Mucosa of descending colon (tissue), 3 donors: Measurements from ENCODE around the gene PRKACB. TPM values are rescaled to one million over a fixed set of nuclear protein-coding genes. Genes with fewer than 3 reads are reported as not detected.

Source experiments
- ATAC-seq: fragments of 200-7000 bp; cut with Tn5 transposase; one replicate; pipeline ENCODE4 v1.9.1; 2020; ENCODE audit warnings: mild to moderate bottlenecking, moderate library complexity
- DNase-seq, 3 donors: peaks; one replicate each; pipeline ENCODE4 v3.0.0-alpha.2; 2020
- H3K36me3 ChIP-seq: fragments of 200-600 bp; one replicate; pipeline ENCODE4 v1.8.0; 2021; ENCODE audit warnings: low read depth, mild to moderate bottlenecking
- H3K4me1 ChIP-seq: fragments of 200-600 bp; one replicate; pipeline ENCODE4 v1.8.0; 2021; ENCODE audit warnings: low read depth, mild to moderate bottlenecking
- H3K4me3 ChIP-seq: fragments of 200-600 bp; one replicate; pipeline ENCODE4 v1.8.0; 2021; ENCODE audit warnings: mild to moderate bottlenecking
- H3K9me3 ChIP-seq: fragments of 200-600 bp; one replicate; pipeline ENCODE4 v1.8.0; 2021; ENCODE audit warnings: mild to moderate bottlenecking
- intact Hi-C, 2 donors: fragments of 100-400 bp; cut with DNase I in 1 of 2; cut with micrococcal nuclease in 1 of 2; formaldehyde crosslinking; loops; one replicate each; pipeline versions ENCODE4 v1.11.0 to v1.11.1; 2022; cut with DNase I, micrococcal nuclease
- total RNA-seq, 3 donors: library from RNA; stranded (reverse); fragmentation: NEBNext Ultra II Directional in 2 of 3; extraction: Animal tissue kit (Norgen Biotek cat#: 25700) in 2 of 3; gene quantifications; one replicate each; pipeline versions ENCODE4 v1.2.1 to v1.2.4, GENCODE V29; 2021 to 2023
- TF ChIP-seq, protein P1 (sequence below): fragments of 200-600 bp; IDR thresholded peaks from one replicate; pipeline ENCODE4 v1.8.0; 2022; ENCODE audit warnings: antibody characterized with exemption, mild to moderate bottlenecking
- donor health status: DM: no; HTN: no; CAD: no; lungs with moderate emphysema.
- donor health status: DM: no; HTN: no; CAD: no.
- donor health status: DM: no; HTN: yes; CAD: no.

PRKACB gene
- total RNA-seq, 3 donors from 2014 or later: 91.0 to 155 (median 99.3) TPM

DNA sequence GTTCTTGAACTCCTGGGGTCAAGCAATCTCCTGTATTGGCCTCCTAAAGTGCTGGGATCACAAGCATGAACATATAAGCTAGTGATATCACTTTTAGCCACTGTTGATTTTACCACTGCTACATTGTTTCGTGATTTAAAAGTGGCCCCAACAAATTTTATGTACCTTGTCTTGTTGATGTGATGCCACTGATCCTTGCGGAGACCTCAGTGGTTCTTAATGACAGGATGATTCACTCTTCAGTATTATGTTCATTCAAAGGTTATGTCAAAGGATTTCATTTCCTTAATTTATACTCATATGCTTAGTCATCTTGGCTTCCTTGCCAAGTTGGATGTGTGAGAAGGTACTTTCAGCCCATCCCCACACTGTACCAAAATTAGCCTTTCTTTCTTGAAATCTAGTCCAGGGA, 12.1 kb downstream of the PRKACB start:
- no peak for DNase-seq
- no peaks in the 10 kb centered on the region for H3K4me1 ChIP-seq
- H3K36me3 ChIP-seq: no peaks in the 10 kb centered on the region
- ATAC-seq: peak; percentile 91
- intact Hi-C loops: no loop called here
- H3K4me3 ChIP-seq: no peak overlapping the region
- TF ChIP-seq, protein P1, sequence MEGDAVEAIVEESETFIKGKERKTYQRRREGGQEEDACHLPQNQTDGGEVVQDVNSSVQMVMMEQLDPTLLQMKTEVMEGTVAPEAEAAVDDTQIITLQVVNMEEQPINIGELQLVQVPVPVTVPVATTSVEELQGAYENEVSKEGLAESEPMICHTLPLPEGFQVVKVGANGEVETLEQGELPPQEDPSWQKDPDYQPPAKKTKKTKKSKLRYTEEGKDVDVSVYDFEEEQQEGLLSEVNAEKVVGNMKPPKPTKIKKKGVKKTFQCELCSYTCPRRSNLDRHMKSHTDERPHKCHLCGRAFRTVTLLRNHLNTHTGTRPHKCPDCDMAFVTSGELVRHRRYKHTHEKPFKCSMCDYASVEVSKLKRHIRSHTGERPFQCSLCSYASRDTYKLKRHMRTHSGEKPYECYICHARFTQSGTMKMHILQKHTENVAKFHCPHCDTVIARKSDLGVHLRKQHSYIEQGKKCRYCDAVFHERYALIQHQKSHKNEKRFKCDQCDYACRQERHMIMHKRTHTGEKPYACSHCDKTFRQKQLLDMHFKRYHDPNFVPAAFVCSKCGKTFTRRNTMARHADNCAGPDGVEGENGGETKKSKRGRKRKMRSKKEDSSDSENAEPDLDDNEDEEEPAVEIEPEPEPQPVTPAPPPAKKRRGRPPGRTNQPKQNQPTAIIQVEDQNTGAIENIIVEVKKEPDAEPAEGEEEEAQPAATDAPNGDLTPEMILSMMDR: no peak
- H3K9me3 ChIP-seq: no peaks in the 10 kb centered on the region

DNA sequence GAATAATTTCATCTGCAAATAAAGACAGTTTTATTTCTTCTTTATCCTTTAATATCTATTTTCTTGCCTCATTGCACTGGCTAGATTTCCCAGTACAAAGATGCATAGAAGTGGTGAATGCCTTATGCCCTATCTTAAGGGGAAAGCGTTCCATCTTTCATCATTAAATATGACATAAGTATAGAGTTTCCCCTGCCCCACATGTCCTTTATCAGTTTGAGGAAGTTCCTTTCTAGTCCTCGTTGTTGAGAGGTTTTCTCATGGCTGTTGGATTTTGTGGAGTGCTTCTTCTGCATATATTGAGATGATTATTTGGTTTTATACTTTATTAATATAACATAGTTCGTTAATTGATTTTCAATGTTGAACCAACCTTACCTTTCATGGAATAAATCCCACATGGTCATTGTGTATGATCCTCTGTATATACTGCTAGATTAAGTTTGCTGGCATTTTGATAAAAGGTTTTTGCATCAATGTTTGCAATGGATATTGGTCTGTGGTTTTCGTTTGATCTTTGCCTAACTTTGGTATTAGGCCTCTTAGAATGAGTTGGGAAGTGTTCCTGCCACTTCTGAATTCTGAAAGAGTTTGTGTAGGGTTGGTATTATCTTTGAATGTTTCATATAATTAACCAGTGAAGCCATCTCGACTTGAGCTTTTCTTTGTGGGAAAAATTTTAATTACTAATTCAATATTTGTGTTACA, 15.6 kb downstream of the PRKACB start:
- intact Hi-C loops: no loop called here
- DNase-seq: no peak
- TF ChIP-seq, protein P1: no peak
- Histone ChIP-seq H3K4me3 (no peak overlapping the region), H3K9me3 (no peaks in the 10 kb centered on the region), H3K4me1 (no peaks in the 10 kb centered on the region), H3K36me3 (no peaks in the 10 kb centered on the region)
- no peak for ATAC-seq

- H3K36me3 ChIP-seq: no peaks in the 10 kb centered on the region
- intact Hi-C loops: no loop called here
- no peaks in the 10 kb centered on the region for H3K4me1 ChIP-seq
- TF ChIP-seq, protein P1: no peak
- H3K4me3 ChIP-seq: no peak overlapping the region
- no peaks in the 10 kb centered on the region for H3K9me3 ChIP-seq
- ATAC-seq: no peak
- no peak for DNase-seq
These were observed 18.2 kb downstream of the PRKACB start for GRCh38 chr1:84162295-84162694.

DNA sequence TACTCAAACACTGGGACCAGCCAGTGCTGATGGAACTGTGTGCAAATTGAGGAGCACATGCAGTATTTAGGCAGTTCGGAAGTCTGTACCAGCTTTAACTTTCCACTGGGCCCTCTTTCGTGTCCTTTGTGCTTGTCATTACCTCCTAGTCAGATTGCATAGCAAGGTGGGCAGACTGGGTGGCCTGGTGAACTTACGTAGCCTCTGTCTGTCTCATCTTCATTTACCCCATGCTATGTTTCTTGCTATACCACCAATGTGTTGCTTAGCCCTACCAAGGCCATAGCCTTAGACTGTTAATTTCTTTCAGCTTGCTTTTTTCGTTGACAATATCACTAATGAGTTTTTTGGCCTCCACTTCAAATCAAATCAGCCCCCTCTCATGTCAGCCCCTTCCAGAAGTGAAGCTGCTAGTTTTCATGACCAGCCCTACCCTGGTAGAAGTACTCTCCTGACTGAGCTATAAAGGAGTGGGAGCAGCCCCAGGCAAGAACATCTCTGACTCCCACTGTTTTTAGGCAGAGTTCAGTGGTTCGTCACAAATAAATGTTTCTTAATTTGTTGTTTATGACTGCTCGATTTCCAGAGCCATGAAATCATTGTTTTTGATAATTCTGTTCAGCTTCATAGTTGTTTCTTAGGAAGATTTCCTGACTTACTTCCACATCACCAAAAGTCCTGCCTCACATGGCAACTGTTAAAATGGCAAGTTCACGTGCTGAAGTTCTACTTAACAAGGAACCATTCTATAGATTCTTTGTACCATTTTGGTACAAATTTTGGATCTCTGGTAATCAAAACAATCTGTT, 19.3 kb downstream of the PRKACB start:
- ATAC-seq (no peak), DNase-seq (no peak)
- intact Hi-C loops: no loop called here
- no peaks in the 10 kb centered on the region for H3K4me1 ChIP-seq
- no peaks in the 10 kb centered on the region for H3K36me3 ChIP-seq
- TF ChIP-seq, protein P1: no peak
- H3K9me3 ChIP-seq: no peaks in the 10 kb centered on the region
- H3K4me3 ChIP-seq: no peak overlapping the region

DNA sequence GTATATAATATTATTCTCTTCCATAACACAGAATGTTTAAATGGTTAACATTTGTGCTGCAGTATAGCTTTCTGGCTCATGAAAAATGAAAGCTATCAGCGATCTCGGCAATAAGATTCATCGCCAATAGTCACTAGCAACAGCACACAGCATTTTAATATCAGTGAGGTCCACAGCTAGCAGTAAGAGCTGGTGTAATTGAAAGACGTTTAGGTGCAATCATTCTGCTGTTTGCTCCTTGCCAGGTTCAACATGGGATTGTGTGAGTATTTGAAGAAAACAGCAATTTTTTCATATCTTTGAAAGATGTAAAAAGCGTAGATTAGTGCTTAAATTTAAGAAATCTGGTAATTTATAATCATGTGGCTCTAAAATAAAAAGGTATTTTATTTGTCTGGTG, 20.1 kb downstream of the PRKACB start:
- ATAC-seq (no peak), DNase-seq (no peak)
- H3K4me3 ChIP-seq: no peak overlapping the region
- H3K4me1 ChIP-seq: no peaks in the 10 kb centered on the region
- TF ChIP-seq, protein P1: no peak
- H3K9me3 ChIP-seq: no peaks in the 10 kb centered on the region
- intact Hi-C loops: no loop called here
- no peaks in the 10 kb centered on the region for H3K36me3 ChIP-seq
